GM21423 (cell line): ENCODE measurements around the gene DBNL.

Source experiments
- ATAC-seq: cut with Tn5 transposase; IDR thresholded peaks from one replicate; pipeline ENCODE4 v1.9.1; 2021; ENCODE audit warnings: mild to moderate bottlenecking, moderate library complexity; ENCODE audit not compliant: unreplicated experiment

Gene DBNL

GRCh38 chr7:44042221-44042620 lies 2.3 kb upstream of the DBNL start:
- ATAC-seq, result no peak

DNA sequence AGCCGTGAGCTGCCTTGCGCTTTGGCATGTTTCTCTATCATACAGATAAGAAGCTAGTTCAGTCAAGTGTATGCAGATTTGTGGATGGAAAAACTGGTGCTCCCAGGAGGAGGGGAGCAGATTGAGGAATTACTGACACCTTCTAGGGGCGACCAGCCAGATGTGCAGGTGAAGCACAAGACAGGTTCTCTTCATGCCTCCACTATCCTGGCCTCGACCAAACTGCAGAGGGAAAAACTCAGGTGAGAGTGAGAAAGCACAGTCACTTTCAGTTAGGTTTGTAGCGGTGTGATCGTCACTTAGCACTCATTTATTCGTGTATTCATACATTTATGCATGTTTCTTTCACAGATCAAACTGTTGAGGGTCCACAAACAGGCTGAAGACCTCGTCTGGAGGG lies 600 bp upstream of the DBNL start:
- no peak for ATAC-seq

GRCh38 chr7:44045226-44046014 lies 918 bp downstream of the DBNL start:
- ATAC-seq, result no peak

DNA sequence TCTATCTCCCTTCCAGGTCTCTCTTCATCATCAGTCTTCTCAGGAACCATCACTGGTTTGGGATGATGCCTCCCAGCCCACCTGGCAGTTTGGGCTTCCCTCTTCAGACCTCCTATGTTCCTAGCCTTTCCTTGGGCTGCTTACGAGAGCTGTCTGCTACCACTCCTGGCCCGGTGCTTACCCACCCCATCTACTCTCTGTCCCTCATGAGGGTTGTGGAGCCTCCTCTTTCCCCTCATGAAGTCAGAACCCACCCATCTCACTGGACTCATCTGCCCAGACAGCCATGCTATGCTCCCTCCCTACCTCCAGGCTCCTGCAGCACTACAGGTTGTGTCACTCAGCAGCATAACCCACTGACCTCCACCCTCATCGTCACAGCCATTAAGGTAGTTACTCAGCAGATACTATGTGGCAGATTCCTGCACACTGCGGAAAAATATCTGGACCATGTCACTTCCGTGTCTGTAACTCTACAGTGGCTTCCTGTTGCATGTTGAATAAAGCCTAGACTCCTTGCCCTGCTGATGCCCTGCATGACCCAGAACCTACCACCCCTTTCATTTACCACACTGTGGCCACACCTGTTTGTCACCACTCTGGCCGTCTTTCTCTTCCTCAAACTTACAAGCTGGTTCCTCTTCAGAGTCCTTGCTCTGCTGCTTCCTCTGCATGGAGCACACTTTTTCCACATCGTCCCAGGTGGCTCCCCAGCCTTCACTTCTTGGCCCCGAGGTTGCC lies 2.0 kb downstream of the DBNL start:
- peak; percentile 74 for ATAC-seq

GRCh38 chr7:44048031-44048795 lies 3.7 kb downstream of the DBNL start:
- ATAC-seq, result no peak

GRCh38 chr7:44050121-44050914 lies 5.8 kb downstream of the DBNL start:
- no peak for ATAC-seq

- ATAC-seq, result no peak
Observed at GRCh38 chr7:44050915-44051560, 6.5 kb downstream of the DBNL start.

DNA sequence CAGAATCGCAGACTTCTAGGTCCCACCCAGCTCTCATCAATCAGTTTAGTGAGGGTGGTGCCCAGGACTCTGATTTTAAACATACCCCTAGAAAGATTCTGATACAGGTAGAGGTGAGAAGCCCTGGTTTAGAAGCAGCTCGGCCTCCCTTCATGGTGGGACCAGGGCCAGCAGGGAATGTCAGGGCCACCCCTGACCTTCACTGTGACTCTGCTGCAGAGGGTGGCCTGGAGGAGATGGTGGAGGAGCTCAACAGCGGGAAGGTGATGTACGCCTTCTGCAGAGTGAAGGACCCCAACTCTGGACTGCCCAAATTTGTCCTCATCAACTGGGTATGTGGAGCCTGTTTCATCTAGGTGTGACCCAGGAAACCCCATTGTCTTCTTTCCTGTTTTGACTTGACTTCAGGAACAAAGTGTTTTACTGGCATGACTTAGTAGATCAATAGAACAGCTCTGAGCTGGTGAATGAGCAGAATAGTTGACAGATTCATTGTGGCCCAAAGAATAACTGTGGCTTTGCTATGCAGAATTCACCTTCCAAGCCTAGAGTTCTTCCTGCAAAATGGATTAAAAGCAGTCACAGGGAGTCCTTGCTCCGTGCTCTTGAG lies 7.2 kb downstream of the DBNL start:
- no peak for ATAC-seq

DNA sequence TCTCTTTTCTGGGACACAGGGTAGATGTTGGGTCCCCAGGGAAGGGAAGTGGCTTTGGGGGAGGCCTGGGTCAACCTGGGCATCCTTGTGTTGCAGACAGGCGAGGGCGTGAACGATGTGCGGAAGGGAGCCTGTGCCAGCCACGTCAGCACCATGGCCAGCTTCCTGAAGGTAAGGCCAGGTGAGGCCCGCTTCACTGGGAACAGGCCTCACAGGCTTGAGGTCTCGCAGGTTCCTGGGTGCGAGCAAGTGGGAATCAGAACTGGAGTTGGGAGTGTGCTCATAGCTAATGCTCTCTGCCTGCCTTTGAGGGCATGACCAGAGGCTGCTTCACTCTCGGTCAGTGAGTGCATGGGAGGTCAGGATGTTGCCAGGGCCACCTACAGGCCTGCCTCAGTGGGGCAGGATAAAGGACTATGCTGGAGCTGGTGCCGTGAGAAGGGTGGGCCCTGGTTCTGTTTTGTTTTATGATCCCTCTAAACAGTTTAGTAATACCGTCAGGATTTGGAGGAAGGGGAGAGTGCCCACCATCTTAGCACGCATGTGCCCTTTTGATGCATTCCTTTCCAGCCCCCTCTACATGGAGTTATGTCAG lies 8.4 kb downstream of the DBNL start:
- ATAC-seq, result no peak

GRCh38 chr7:44056681-44057080 lies 12.2 kb downstream of the DBNL start:
- no peak for ATAC-seq

DNA sequence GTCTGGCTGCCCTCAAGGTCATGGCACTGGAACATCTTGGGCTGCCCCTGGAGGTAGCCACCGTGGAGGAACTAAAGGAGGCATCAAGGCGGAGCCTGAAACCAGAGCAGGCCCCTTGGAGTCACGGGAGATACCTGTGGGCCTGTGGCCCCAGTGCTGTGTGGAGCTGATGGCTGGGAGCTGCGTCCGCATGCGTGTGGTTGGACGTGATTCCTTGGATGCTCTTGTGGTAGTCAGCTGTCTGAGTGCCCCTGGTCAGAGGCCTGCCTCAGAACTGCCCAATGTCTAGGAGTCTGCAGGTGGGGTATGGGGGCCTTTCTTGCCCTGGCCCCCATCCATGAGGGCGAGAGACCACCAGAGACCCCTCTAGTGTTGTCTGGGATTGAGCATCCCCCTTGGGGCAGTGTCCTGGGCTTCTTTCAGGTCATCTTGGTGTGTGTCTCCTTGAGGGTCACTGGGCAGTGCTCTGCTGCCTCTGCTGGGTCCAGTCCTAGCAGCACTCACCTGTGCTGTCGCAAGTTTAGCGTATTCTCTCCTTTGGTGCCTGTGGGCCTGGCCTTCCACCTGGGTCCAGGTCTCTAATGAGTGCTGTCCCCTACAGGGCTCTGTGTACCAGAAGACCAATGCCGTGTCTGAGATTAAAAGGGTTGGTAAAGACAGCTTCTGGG lies 12.8 kb downstream of the DBNL start:
- ATAC-seq, result no peak

- no peak for ATAC-seq
Observed at GRCh38 chr7:44057849-44058758, 13.6 kb downstream of the DBNL start.

DNA sequence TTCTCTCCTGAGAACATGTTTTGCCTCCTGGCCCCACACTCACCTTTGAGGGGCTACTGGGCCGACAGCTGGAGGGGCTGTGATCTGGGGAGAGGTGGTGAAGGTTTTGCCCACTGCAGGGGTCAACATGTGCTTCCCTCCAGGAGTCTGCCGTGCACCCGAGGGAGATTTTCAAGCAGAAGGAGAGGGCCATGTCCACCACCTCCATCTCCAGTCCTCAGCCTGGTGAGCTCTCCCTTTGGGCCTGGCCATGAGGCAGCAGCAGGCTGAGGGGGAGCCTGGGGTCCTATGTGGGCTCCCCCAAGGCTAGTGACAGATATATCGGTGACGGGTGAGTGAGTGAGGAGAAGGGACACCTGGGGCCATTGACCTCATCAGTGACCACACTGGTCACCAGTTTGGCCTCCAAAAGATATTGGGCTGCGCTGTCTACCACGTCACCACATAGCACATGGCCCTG lies 14.3 kb downstream of the DBNL start:
- ATAC-seq, result no peak

GRCh38 chr7:44059219-44060090 lies 15.0 kb downstream of the DBNL start:
- ATAC-seq, result no peak

DNA sequence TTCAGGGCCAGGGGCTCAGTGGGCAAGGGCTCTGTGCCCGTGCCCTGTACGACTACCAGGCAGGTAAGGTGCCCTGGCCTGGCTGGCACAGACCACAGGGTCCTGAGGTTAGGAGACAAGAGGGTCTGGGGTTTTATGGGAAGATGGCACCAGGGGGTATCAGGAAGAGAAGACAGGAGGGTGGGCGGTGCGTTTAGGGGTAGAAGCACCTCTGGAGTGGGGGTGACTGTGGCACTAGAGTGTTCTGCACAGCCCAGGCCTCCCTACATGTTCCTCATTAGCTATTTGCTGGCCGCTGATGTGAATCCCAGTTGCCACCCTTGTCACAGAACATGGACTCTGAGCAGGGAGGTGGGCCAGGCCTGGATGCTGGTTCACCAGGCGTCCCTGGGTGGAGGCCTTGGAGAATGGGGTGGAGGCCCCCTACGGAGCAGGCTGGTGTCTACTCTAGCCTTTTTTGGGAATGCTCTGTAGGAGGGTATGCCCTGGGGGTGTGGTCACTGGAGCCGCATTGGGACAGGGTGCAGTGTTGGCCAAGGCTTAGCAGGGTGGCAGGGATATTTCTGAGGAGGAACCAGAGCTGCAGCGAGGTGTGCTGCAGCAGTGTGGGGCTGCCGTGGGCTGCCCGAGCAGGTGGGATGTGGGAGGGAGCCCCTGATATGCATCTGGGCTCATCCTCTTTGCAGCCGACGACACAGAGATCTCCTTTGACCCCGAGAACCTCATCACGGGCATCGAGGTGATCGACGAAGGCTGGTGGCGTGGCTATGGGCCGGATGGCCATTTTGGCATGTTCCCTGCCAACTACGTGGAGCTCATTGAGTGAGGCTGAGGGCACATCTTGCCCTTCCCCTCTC lies 15.8 kb downstream of the DBNL start:
- ATAC-seq, result no peak
